Neural cell (in vitro differentiated cells): ENCODE results near the gene CDC5L. TPM values are rescaled to one million over a fixed set of nuclear protein-coding genes. Genes with fewer than 3 reads are reported as not detected.

Experiments used
- H2AFZ ChIP-seq: fragments of 200-600, 300-800 bp; sonication (generic), shearing (Covaris generic); 2 replicates; pipeline ENCODE4 v1.6.0; 2014; ENCODE audit warnings: low read depth, mild to moderate bottlenecking, antibody characterized with exemption, low read length, moderate library complexity
- H3F3A ChIP-seq: fragments of 200-600 bp; shearing (Covaris generic); 2 replicates; pipeline ENCODE4 v1.6.1; 2016; ENCODE audit warnings: mild to moderate bottlenecking, moderate library complexity, mixed read lengths, antibody characterized with exemption, low read length; ENCODE audit not compliant: insufficient read depth, poor library complexity, severe bottlenecking
- H3K27ac ChIP-seq: fragments of 200-600, 300-800 bp; sonication (generic), shearing (Covaris generic); 2 replicates; pipeline ENCODE4 v1.5.1; 2014; ENCODE audit warnings: mild to moderate bottlenecking, low read length, moderate library complexity
- H3K27me3 ChIP-seq: fragments of 300-800, 200-600 bp; sonication (generic), shearing (Covaris generic); 2 replicates; pipeline ENCODE4 v1.6.0; 2014; ENCODE audit warnings: mild to moderate bottlenecking, low read depth, low read length, moderate library complexity; ENCODE audit not compliant: insufficient read depth
- H3K36me3 ChIP-seq: fragments of 300-800, 200-600 bp; sonication (generic), shearing (Covaris generic); 2 replicates; pipeline ENCODE4 v1.5.1; 2014; ENCODE audit warnings: mild to moderate bottlenecking, antibody characterized with exemption, low read length, moderate library complexity; ENCODE audit not compliant: insufficient read depth
- H3K4me2 ChIP-seq: fragments of 300-800, 200-600 bp; sonication (generic), shearing (Covaris generic); 2 replicates; pipeline ENCODE4 v1.6.0; 2014; ENCODE audit warnings: mild to moderate bottlenecking, low read length
- H3K4me3 ChIP-seq: fragments of 300-800, 200-600 bp; sonication (generic), shearing (Covaris generic); 2 replicates; pipeline ENCODE4 v1.5.1; 2014; ENCODE audit warnings: mild to moderate bottlenecking, low read length, moderate library complexity
- H3K79me2 ChIP-seq: fragments of 200-600 bp; shearing (Covaris generic); replicated peaks from 2 replicates; pipeline ENCODE4 v1.6.0; 2014; ENCODE audit warnings: mild to moderate bottlenecking, low read length, moderate library complexity; ENCODE audit not compliant: insufficient read depth
- H3K9ac ChIP-seq: fragments of 300-800, 200-600 bp; sonication (generic), shearing (Covaris generic); 2 replicates; pipeline ENCODE4 v1.6.1; 2016; ENCODE audit warnings: mild to moderate bottlenecking, low read length, mixed read lengths
- H3K9me2 ChIP-seq: fragments of 200-600 bp; shearing (Covaris generic); 2 replicates; pipeline ENCODE4 v1.6.1; 2016; ENCODE audit warnings: mild to moderate bottlenecking, low read length, mixed read lengths; ENCODE audit not compliant: insufficient read depth
- H3K9me3 ChIP-seq: fragments of 200-600, 300-800 bp; sonication (generic), shearing (Covaris generic); 2 replicates; pipeline ENCODE4 v1.6.1; 2016; ENCODE audit warnings: mild to moderate bottlenecking, mixed run types, low read length, moderate library complexity, mixed read lengths
- H4K20me1 ChIP-seq: fragments of 200-600 bp; shearing (Covaris generic); 2 replicates; pipeline ENCODE4 v1.6.1; 2016; ENCODE audit warnings: mild to moderate bottlenecking, mixed run types; ENCODE audit not compliant: insufficient read depth
- EP300 ChIP-seq: fragments of 450-650 bp; conservative IDR thresholded peaks from 2 replicates; pipeline ENCODE4 v1.6.1; 2014; ENCODE audit warnings: antibody characterized with exemption, mild to moderate bottlenecking, moderate library complexity; ENCODE audit not compliant: poor library complexity, severe bottlenecking
- EZH2 ChIP-seq: fragments of 200-600, 300-800 bp; shearing (Covaris generic), sonication (generic); IDR thresholded peaks from 2 replicates; pipeline ENCODE4 v1.6.1; 2014; ENCODE audit warnings: antibody characterized with exemption, low read length, borderline replicate concordance, mild to moderate bottlenecking; ENCODE audit not compliant: insufficient read depth, poor library complexity, severe bottlenecking
- MXI1 ChIP-seq: fragments of 450-650 bp; conservative IDR thresholded peaks from 2 replicates; pipeline ENCODE4 v1.6.1; 2014; ENCODE audit warnings: antibody characterized with exemption, mild to moderate bottlenecking; ENCODE audit not compliant: poor library complexity, severe bottlenecking
- POLR2AphosphoS5 ChIP-seq: IDR thresholded peaks from 2 replicates; pipeline ENCODE4 v1.6.1; 2012
- RAD21 ChIP-seq: fragments of 450-650 bp; conservative IDR thresholded peaks from 2 replicates; pipeline ENCODE4 v1.6.1; 2014; ENCODE audit warnings: antibody characterized with exemption, mild to moderate bottlenecking, moderate library complexity
- SMC3 ChIP-seq: fragments of 450-650 bp; conservative IDR thresholded peaks from 2 replicates; pipeline ENCODE4 v1.6.1; 2014; ENCODE audit warnings: antibody characterized with exemption, mild to moderate bottlenecking, moderate library complexity; ENCODE audit not compliant: poor library complexity
- TAF1 ChIP-seq: IDR thresholded peaks from 2 replicates; pipeline ENCODE4 v1.6.1; 2012; ENCODE audit warnings: low read depth
- polyA plus RNA-seq: library from polyadenylated mRNA; depleted of rRNA; stranded (reverse); fragments of >200 nt; gene quantifications from 2 replicates; pipeline ENCODE4 v1.2.3, GENCODE V29; 2014
- TF ChIP-seq, protein P1 (sequence below): fragments of 450-650 bp; IDR thresholded peaks from 2 replicates; pipeline ENCODE4 v1.5.1; 2014; ENCODE audit warnings: antibody characterized with exemption, mild to moderate bottlenecking, moderate library complexity; ENCODE audit not compliant: poor library complexity, severe bottlenecking
- TF ChIP-seq, protein P2 (sequence below): IDR thresholded peaks from 2 replicates; pipeline ENCODE4 v1.6.1; 2012; ENCODE audit warnings: borderline replicate concordance

The CDC5L gene
- polyA plus RNA-seq, 1 donor from 2014 or later, result 28.9 TPM

DNA sequence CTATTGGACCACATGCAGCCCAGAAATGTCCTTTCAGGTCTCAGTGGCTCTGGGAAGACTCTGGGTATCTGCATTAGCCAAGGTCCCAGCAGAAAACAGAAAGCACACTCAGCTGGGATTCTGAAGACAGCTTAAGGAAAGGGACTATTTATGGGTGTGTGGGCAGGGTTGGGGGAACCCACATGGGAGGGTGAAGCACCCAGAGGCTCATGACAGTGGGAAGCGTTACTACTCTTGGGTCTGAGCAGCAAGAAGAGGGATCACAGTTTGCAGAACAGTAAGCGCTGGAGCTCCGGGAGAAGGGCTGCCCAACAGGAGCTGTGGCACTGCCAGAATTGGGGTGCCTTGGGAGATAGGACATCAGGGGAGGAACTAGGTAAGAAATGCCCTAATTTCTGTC, 12.4 kb upstream of the CDC5L start:
- H2AFZ ChIP-seq, result no peak overlapping the region
- no peak overlapping the region for H3K9ac ChIP-seq
- no peaks in the 10 kb centered on the region for H3K9me3 ChIP-seq
- no peaks in the 10 kb centered on the region for H3F3A ChIP-seq
- no peak overlapping the region for H3K4me3 ChIP-seq
- TF ChIP-seq EZH2 (no peak), EP300 (no peak), MXI1 (no peak), TAF1 (no peak), POLR2AphosphoS5 (no peak), SMC3 (no peak), RAD21 (no peak)
- TF ChIP-seq, protein P1, sequence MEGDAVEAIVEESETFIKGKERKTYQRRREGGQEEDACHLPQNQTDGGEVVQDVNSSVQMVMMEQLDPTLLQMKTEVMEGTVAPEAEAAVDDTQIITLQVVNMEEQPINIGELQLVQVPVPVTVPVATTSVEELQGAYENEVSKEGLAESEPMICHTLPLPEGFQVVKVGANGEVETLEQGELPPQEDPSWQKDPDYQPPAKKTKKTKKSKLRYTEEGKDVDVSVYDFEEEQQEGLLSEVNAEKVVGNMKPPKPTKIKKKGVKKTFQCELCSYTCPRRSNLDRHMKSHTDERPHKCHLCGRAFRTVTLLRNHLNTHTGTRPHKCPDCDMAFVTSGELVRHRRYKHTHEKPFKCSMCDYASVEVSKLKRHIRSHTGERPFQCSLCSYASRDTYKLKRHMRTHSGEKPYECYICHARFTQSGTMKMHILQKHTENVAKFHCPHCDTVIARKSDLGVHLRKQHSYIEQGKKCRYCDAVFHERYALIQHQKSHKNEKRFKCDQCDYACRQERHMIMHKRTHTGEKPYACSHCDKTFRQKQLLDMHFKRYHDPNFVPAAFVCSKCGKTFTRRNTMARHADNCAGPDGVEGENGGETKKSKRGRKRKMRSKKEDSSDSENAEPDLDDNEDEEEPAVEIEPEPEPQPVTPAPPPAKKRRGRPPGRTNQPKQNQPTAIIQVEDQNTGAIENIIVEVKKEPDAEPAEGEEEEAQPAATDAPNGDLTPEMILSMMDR, result no peak
- TF ChIP-seq, protein P2, sequence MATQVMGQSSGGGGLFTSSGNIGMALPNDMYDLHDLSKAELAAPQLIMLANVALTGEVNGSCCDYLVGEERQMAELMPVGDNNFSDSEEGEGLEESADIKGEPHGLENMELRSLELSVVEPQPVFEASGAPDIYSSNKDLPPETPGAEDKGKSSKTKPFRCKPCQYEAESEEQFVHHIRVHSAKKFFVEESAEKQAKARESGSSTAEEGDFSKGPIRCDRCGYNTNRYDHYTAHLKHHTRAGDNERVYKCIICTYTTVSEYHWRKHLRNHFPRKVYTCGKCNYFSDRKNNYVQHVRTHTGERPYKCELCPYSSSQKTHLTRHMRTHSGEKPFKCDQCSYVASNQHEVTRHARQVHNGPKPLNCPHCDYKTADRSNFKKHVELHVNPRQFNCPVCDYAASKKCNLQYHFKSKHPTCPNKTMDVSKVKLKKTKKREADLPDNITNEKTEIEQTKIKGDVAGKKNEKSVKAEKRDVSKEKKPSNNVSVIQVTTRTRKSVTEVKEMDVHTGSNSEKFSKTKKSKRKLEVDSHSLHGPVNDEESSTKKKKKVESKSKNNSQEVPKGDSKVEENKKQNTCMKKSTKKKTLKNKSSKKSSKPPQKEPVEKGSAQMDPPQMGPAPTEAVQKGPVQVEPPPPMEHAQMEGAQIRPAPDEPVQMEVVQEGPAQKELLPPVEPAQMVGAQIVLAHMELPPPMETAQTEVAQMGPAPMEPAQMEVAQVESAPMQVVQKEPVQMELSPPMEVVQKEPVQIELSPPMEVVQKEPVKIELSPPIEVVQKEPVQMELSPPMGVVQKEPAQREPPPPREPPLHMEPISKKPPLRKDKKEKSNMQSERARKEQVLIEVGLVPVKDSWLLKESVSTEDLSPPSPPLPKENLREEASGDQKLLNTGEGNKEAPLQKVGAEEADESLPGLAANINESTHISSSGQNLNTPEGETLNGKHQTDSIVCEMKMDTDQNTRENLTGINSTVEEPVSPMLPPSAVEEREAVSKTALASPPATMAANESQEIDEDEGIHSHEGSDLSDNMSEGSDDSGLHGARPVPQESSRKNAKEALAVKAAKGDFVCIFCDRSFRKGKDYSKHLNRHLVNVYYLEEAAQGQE, result no peak
- no peaks in the 10 kb centered on the region for H4K20me1 ChIP-seq
- no peaks in the 10 kb centered on the region for H3K79me2 ChIP-seq
- H3K27me3 ChIP-seq, result no peaks in the 10 kb centered on the region
- H3K27ac ChIP-seq, result no peak overlapping the region
- H3K4me2 ChIP-seq, result no peak overlapping the region
- H3K9me2 ChIP-seq, result no peaks in the 10 kb centered on the region
- no peaks in the 10 kb centered on the region for H3K36me3 ChIP-seq

DNA sequence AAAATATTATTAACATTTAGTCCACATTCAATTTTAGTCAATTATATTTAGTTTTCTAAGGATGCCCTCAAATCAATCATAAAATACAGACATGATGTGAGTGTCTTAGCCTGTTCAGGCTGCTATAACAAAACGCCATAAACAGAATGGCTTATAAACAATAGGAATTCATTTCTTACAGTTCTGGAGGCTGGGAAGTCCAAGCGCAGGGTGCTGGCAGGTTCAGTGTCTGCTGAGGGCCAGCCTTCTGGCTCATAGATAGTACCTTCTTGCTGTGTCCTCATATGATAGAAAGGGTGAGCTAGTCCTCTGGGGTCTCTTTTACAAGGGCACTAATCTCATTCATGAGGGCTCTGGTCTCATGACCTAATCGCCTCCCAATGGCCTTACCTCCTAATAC, 10.0 kb upstream of the CDC5L start:
- Histone ChIP-seq H3K79me2 (no peaks in the 10 kb centered on the region), H2AFZ (no peak overlapping the region), H3K9me3 (no peaks in the 10 kb centered on the region), H3K36me3 (no peaks in the 10 kb centered on the region), H3K27ac (no peak overlapping the region), H3K4me3 (no peak overlapping the region), H3K9me2 (no peaks in the 10 kb centered on the region), H3K9ac (no peak overlapping the region), H4K20me1 (no peaks in the 10 kb centered on the region), H3F3A (no peaks in the 10 kb centered on the region), H3K4me2 (no peak overlapping the region), H3K27me3 (no peaks in the 10 kb centered on the region)
- no peak for TF ChIP-seq MXI1
- TF ChIP-seq EZH2, result no peak
- TF ChIP-seq SMC3, result no peak
- no peak for TF ChIP-seq EP300
- TF ChIP-seq, protein P1, result no peak
- TF ChIP-seq TAF1, result no peak
- TF ChIP-seq, protein P2, result no peak
- no peak for TF ChIP-seq POLR2AphosphoS5
- TF ChIP-seq RAD21, result no peak
